Measurements from ENCODE around the gene ARHGAP19. TPM values are rescaled to one million over a fixed set of nuclear protein-coding genes. Genes with fewer than 3 reads are reported as not detected.
"Not testable (repeated sequence)": the region's sequence is repeated elsewhere in the genome, so short reads cannot be mapped to it uniquely, and the experiment has no call there.

ARHGAP19 gene
- total RNA-seq, 4 donors from 2014 or later: 37.5 to 109 (median 77.7) TPM

- no peak for TF ChIP-seq POLR2A (IDR thresholded peaks at IDR 0.05)
- no peak for TF ChIP-seq EP300 (IDR thresholded peaks at IDR 0.05)
- no peak for TF ChIP-seq CTCF (IDR thresholded peaks at IDR 0.05)
- Histone ChIP-seq H3K27ac (no peak overlapping the region), H3K9me3 (no peaks in the 10 kb centered on the region), H3K4me3 (no peak overlapping the region), H3K27me3 (no peaks in the 10 kb centered on the region), H3K36me3 (no peaks in the 10 kb centered on the region), H3K4me1 (no peaks in the 10 kb centered on the region)
- 77 to 86% methylated on average over 3 of the region's 3 CpGs for WGBS, 2 donors
- no peak for DNase-seq (ENCODE audit: low spot score in 2 of 2)
Observed at GRCh38 chr10:97298223-97298571, 5.8 kb upstream of the ARHGAP19 start.

GRCh38 chr10:97297556-97298222, 5.3 kb upstream of the ARHGAP19 start:
- DNase-seq (ENCODE audit: low spot score in 2 of 2): no peak
- no peaks in the 10 kb centered on the region for H3K27me3 ChIP-seq
- H3K4me3 ChIP-seq: no peak overlapping the region
- H3K4me1 ChIP-seq: no peaks in the 10 kb centered on the region
- no peak for TF ChIP-seq POLR2A (IDR thresholded peaks at IDR 0.05)
- no peak for TF ChIP-seq EP300 (IDR thresholded peaks at IDR 0.05)
- no peak for TF ChIP-seq CTCF (IDR thresholded peaks at IDR 0.05)
- no peaks in the 10 kb centered on the region for H3K9me3 ChIP-seq
- H3K27ac ChIP-seq: no peak overlapping the region
- 70 to 78% methylated on average over 8 of the region's 8 CpGs for WGBS, 2 donors
- no peaks in the 10 kb centered on the region for H3K36me3 ChIP-seq

GRCh38 chr10:97292862-97293198, 393 bp upstream of the ARHGAP19 start:
- no peaks in the 10 kb centered on the region for H3K27me3 ChIP-seq
- WGBS, 2 donors: 60 to 64% methylated on average over 3 of the region's 3 CpGs
- H3K4me1 ChIP-seq: peaks cover 0 to 16% (median 6%) of the 10 kb centered on the region in 4 donors
- H3K4me3 ChIP-seq: peak overlapping the region in 2 of 4 donors; percentile 87 to 98
- H3K9me3 ChIP-seq: no peaks in the 10 kb centered on the region
- DNase-seq (ENCODE audit: low spot score in 2 of 2): no peak
- peaks cover 0 to 3% (median 0%) of the 10 kb centered on the region in 3 donors for H3K36me3 ChIP-seq
- TF ChIP-seq POLR2A (IDR thresholded peaks at IDR 0.05): no peak
- no peak for TF ChIP-seq EP300 (IDR thresholded peaks at IDR 0.05)
- no peak for TF ChIP-seq CTCF (IDR thresholded peaks at IDR 0.05)
- H3K27ac ChIP-seq: peak overlapping the region in 1 of 4 donors; percentile 99

GRCh38 chr10:97291357-97292096, 910 bp downstream of the ARHGAP19 start:
- Histone ChIP-seq H3K27ac (peak overlapping the region; percentile 85 to 99 (median 92)), H3K36me3 (peaks cover 0 to 16% (median 0%) of the 10 kb centered on the region in 3 donors)
- 58 to 60% methylated on average over 25 of the region's 25 CpGs for WGBS, 2 donors

GRCh38 chr10:97290576-97291356, 1.7 kb downstream of the ARHGAP19 start:
- H3K27me3 ChIP-seq; DNase-seq (ENCODE audit: low spot score in 2 of 2); H3K4me3 ChIP-seq; H3K9me3 ChIP-seq: not testable (repeated sequence)
- Histone ChIP-seq H3K36me3 (peaks cover 0 to 20% (median 0%) of the 10 kb centered on the region in 3 donors), H3K4me1 (peaks cover 0 to 16% (median 6%) of the 10 kb centered on the region in 4 donors), H3K27ac (peak overlapping the region in 1 of 4 donors; percentile 89)
- WGBS, 2 donors: 89 to 90% methylated on average over 15 to 16 of the region's 17 CpGs

More at GRCh38 chr10:97291357-97292096, 910 bp downstream of the ARHGAP19 start:
- no peak for DNase-seq (ENCODE audit: low spot score in 2 of 2)
- H3K9me3 ChIP-seq: no peaks in the 10 kb centered on the region
- no peaks in the 10 kb centered on the region for H3K27me3 ChIP-seq
- TF ChIP-seq POLR2A (IDR thresholded peaks at IDR 0.05): no peak
- no peak for TF ChIP-seq CTCF (IDR thresholded peaks at IDR 0.05)
- no peak for TF ChIP-seq EP300 (IDR thresholded peaks at IDR 0.05)
- H3K4me1 ChIP-seq: peaks cover 0 to 16% (median 6%) of the 10 kb centered on the region in 4 donors
- peak overlapping the region; percentile 73 to 98 (median 90) for H3K4me3 ChIP-seq

- H3K27ac ChIP-seq; H3K27me3 ChIP-seq; DNase-seq (ENCODE audit: low spot score in 2 of 2); H3K4me3 ChIP-seq; H3K9me3 ChIP-seq: not testable (repeated sequence)
- Histone ChIP-seq H3K4me1 (peaks cover 0 to 16% (median 6%) of the 10 kb centered on the region in 4 donors), H3K36me3 (peaks cover 0 to 20% (median 0%) of the 10 kb centered on the region in 3 donors)
- WGBS, 2 donors: 92% methylated on average over 13 of the region's 13 CpGs
Observed at GRCh38 chr10:97290076-97290475, 2.4 kb downstream of the ARHGAP19 start.

All from tibial nerve (tissue), 4 donors.